Measurements from ENCODE around the gene NKPD1.
"Not testable (repeated sequence)": the region's sequence is repeated elsewhere in the genome, so short reads cannot be mapped to it uniquely, and the experiment has no call there.

NKPD1 gene

DNA sequence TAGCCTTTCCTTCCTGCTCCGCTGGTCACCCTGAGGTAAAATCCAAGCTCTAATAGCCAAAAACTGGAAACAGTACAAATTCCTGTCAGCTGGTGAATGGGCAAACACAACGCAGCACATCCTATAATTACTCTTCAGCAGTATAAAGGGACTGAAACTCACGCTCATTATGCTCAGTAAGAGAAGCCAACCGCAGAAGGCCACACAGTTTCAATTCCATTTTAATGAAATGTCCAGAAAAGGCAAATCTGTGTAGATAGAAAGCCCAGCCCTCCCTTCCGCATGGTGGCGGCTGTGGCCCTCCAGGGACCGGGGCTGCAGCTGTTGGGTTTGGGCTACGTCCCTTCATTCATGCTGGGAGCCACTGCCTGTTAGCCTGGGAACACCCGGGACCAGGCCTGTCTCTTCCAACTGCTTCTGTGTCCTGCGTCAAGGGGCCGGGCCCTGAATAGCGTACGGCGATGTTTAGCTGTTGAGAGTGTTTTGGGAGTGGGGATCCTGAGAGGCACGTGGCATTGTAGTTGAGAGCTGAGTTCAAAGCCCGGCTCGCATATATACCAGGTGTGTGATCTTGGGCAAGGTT, 23.5 kb downstream of the NKPD1 start:
- DNase-seq: no peak

DNA sequence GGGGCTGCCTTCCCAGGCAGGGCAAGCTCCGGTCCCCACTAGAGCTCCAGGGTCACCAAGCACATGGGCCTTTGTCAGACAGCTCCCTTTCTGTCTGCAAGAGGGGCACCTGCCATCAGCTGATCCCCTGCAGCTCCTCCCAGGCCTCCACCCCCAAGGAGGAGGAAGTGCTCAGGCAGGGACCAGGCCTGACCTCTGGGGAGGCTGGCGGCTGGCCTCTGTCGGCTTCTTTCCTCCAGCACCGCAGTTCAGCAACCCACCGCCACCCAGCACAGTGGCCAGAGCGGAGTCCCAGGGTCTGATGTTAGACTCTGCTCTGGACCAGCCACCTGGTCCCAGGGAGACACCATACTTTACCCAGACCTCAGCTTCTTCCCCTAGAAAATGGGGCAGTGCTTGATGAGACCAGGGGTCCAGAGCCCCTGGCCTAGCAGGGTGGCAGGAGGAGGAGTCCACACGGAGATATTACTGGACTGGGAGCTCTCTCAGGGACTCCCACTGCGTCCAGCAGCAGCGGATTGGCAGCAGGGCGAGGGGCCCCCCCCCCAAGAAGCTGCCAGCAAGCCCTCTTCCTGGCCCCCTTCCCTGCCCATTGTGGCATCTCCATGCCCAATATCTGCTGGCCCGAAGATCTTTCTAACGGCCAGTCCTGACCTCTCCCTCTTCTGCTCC, 24.1 kb downstream of the NKPD1 start:
- DNase-seq: no peak

DNA sequence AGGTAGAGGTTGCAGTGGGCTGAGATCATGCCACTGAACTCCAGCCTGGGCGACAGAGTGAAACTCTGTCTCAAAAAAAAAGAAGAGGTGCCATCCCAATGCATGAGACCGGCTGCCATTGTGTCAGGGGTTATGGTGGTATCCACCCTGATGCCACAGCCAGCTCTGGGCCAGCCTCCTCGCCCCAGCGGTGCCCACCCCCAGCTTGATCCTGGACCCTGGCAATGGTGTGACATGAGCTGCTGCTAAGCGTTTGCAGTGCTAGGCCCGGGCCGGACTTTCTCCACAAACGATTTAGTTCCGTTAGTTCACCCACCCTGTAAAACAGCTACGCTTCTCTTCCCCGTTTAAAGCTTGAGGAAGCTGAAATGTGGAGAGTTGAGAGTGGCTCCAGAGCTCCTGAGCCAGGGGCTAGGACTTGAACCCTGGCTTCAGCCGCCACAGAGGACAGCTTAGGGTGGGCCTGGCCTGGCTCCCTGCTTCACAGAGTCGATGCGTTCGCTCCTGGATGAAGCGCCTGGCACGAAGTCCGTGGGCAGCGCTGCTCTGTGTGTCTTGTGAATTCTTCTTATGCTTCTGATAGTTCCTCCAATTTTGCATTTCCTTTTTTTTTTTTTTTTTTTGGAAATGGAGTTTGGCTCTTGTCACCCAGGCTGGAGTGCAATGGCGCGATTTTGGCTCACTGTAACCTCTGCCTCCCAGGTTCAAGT, 25.5 kb downstream of the NKPD1 start:
- DNase-seq: no peak

GRCh38 chr19:45133661-45134060, 27.1 kb downstream of the NKPD1 start:
- DNase-seq: no peak

DNA sequence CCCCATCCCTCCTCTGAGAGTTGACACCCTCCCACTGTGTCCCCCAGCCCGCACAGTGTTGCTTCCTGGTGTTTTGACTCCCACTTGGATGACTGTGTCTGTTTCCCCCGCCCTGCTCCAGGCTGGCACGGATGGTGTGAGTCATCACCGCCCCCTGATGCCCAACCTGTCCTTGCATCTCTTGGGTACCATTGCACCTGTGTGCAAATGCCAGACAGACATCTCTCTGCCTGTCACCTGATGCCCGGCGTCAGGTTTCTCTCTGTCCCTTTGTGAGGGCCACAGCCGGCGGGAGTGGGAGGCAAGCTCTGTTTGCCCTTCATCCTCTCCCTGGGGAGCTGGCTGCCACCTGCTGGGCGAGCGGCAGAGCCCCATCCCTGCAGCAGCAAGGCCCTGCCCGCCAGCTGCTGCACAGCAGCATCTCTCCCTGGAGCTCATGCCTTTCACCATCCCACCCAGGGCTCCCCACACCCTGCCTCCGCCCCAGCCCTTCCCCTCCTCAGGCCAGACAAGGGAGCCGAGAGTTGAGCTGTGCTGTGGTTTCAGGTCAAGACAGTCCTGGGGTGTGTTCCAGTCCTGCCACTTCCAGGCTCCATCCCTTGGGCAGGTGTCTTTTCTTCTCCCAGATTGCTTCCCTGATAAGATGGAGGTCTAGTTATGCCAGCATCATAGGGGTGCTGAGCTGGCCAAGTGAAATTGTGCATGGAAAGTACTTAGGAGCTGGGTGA, 29.7 kb downstream of the NKPD1 start:
- DNase-seq: no peak

DNA sequence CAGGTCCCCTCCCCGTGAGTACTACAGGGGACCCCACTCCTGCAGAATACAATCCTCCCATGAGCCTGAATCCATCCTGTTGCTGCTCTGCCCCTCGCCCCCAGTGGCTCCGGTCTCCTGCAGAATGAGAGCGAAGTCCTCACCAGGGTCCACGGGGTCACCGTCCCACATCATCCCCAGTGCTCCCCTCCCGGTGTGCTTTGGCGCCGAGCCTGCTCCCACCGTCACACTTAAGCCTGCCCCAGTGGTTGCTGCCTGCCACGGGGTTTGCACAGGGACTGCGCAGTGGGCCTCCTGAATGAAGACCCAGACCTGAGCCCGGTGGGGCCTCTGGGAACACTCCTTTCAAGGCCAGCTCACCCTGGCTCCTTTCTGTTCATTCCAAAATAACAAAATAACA, 30.5 kb downstream of the NKPD1 start:
- no peak for DNase-seq

DNA sequence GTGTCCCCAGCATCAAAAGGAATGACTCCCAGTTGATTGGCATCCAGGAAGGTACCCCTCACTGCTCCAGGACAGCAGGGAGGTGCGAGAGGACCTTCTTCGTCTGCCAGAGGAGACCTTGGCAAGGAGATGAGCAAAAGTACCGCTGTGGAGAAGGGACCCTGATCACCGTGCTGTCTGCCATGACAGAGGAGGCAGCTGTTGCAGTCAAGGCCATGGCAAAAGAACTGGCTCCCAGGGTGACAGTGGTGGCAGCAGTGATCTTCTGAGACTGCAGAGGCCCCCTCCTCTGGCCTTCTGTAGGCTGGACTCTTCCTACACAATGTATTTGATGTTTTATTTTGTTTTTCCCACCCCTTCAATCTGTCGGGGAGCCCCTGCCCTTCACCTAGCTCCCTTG, 32.0 kb downstream of the NKPD1 start:
- DNase-seq: no peak

DNA sequence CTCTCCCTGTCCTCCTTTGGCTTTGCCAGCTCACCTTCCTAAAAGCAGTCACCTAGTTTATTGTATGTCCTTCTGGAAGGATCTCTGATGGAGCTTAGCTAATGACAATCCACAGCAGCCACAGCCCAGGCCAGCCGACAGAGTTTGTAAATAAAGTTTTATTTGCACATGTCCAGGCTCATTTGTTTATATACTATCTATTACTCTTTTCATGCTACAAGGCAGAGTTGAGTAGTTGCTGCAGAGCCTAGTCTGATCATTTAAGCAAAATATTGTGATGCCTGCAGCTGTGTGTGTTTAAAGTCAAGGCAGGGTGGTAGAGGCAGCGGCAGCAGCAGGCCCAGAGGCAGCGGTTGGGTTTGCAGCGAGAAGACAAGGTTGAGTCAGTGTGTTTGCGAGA, 32.6 kb downstream of the NKPD1 start:
- no peak for DNase-seq

GRCh38 chr19:45126654-45127053, 34.1 kb downstream of the NKPD1 start:
- no peak for DNase-seq

DNA sequence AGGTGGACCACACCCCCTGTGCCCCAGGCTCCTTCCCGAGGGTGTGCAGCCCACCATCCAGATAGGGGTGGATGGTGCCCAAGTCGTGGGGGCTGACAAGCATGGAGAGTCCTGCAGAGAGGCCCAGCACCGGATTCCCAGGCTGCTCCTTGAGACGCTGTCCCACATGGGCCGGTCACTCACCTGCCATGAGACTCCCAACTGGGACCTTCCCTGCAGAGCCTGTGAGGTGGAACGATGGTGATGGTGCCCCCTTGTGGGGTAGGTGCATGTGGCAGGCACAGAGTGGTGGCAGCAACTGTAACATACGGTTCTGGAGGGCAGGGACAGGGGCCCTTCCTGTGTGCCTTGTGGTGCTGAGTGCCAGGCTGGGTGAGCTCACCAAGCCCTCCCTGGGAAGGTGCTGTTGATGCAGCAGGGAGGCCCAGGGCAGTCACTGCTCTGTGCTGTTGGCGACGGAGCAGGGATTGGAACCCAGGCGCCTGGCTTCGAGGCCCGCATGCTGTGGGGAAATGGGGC, 34.7 kb downstream of the NKPD1 start:
- DNase-seq: peak; percentile 73

DNA sequence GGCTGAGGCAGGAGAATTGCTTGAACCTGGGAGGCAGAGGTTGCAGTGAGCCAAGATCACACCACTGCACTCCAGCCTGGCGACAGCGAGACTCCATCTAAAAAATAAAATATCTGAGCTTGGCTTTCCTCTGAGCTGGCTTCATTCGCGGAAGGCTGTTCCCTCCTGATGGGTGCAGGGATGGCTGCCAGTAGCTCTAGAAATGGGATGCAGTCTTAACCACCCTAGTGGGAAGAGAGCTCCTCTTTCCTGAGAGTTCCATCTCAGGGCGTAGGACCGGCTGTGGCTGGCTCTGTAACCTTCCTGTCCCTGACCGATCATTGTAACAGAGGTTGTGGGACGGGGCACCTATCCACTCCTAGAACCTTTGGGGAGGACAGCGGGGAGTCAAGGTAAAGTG, 35.4 kb downstream of the NKPD1 start:
- no peak for DNase-seq

GRCh38 chr19:45124021-45124420, 36.8 kb downstream of the NKPD1 start:
- no peak for DNase-seq

GRCh38 chr19:45123440-45123850, 37.3 kb downstream of the NKPD1 start:
- DNase-seq: no peak

GRCh38 chr19:45122832-45123231, 38.0 kb downstream of the NKPD1 start:
- DNase-seq: no peak

- no peak for DNase-seq
These were observed 38.9 kb downstream of the NKPD1 start for GRCh38 chr19:45121827-45122345.

DNA sequence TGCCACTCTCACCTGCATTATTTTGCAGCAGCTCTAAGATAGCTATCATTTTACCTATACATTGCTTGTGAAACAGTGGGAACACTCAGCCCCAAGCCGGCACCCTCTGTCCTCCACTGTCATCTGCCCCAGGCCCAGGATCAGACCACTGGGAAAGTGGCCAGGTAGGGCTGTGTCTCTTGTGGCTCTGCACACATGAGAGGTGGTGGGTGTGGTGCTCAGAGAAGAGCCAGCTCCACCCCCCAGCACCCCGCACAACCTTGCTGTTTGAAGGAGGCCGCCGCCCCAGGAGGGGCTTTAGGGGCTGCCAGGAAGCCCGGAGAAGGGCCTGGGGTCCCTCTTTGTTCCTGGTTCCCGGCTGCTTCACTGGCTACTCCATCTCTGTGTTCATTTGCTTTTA, 41.2 kb downstream of the NKPD1 start:
- DNase-seq: no peak

DNA sequence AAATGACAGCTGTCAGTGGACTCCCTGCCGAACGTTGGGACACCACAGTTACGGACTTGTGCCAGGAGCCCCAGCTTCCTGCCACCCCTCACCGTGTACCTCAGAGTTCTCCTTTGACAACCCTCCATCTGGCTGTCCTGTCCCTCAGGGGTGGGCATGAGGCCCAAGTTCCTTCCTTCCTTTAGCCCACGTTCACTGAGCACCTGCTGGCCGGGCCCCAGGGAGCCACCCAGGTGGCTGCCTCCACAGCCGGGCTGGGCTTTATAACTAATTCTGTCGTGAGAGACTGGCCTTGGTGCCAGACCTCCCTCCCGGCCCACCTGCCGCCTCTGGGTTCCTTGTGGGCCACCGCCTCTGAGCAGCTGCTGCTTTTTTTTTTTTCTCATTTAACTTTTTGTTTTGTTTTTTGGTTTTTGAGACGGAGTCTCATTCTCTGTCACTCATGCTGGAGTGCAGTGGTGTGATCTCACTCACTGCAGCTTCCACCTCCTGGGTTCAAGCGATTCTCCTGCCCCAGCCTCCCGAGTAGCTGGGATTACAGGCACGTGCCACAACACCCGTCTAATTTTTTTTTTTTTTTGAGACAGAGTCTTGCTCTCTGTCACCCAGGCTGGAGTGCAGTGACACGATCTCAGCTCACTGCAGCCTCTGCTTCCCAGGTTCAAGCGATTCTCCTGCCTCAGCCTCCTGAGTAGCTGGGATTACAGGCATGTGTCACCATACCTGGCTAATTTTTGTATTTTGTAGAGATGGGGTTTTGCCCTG, 42.0 kb downstream of the NKPD1 start:
- DNase-seq: not testable (repeated sequence)

DNA sequence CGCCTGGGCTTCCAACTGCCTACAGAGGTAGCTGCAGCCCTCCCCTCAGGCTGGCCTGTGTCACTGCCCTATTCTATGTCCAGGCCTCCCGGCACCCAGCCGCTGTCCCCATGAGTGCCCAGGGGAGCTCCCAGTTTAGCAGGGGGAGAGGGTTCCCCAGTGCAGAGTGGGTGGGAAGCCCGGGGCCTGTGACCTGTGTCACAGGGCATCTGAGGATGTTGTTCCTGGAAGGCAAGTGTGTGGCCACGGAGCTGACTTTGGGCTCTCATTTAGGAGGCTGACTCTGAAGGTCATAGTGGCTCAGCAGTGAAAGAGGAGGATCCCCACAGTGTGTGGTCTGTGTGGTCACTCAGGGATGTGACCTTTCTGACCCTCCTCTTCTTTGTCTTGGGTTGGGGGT, 42.7 kb downstream of the NKPD1 start:
- DNase-seq: no peak

GRCh38 chr19:45117671-45118070, 43.1 kb downstream of the NKPD1 start:
- no peak for DNase-seq

GRCh38 chr19:45117167-45117594, 43.6 kb downstream of the NKPD1 start:
- peak; percentile 65 for DNase-seq

- DNase-seq: no peak
These were observed 44.8 kb downstream of the NKPD1 start for GRCh38 chr19:45115809-45116615.

GRCh38 chr19:45114116-45114515, 46.7 kb downstream of the NKPD1 start:
- DNase-seq: no peak
